GM12878 (cell line): ENCODE results near the gene EBLN2. TPM values are rescaled to one million over a fixed set of nuclear protein-coding genes. Genes with fewer than 3 reads are reported as not detected.

Experiments
- ATAC-seq: fragments of 200-7000 bp; cut with Tn5 transposase; 3 replicates; pipeline ENCODE4 v1.9.1; 2020; ENCODE audit warnings: mild to moderate bottlenecking, moderate library complexity
- BruUV-seq: library from RNA; stranded (reverse); fragments of 400-500 nt; replicated peaks from 2 replicates; lab custom pipeline; 2021; lab: Mats Ljungman, UMichigan
- CTCF ChIA-PET: fragments of 300-600 bp; sonication (Branson Sonifier 250); formaldehyde crosslinking; extraction: SDS; loops from one replicate; lab custom pipeline; 2021; ENCODE audit warnings: inconsistent platforms; lab: Yijun Ruan, JAX
- POLR2A ChIA-PET: fragments of 350-600 bp; formaldehyde crosslinking; extraction: SDS; loops from one replicate; lab custom pipeline; 2021; ENCODE audit warnings: inconsistent platforms; lab: Charles Lee
- RAD21 ChIA-PET: fragments of 300-600 bp; sonication (Branson Sonifier 250); formaldehyde crosslinking; loops from one replicate; lab custom pipeline; 2023; ENCODE audit warnings: antibody characterized with exemption; ENCODE audit not compliant: unreplicated experiment; lab: Charles Lee
- SMC1A ChIA-PET: fragments of 300-600 bp; sonication (Branson Sonifier 250); formaldehyde crosslinking; loops from one replicate; lab custom pipeline; 2023; ENCODE audit not compliant: unreplicated experiment, uncharacterized antibody; lab: Charles Lee
- DNase-seq: peaks from one replicate; pipeline ENCODE4 v3.0.0-alpha.2; 2011; ENCODE audit warnings: low read depth, low spot score
- FAIRE-seq: peaks from 3 replicates; lab custom pipeline; 2011; peaks lifted over from hg19 to GRCh38; lab: Jason Lieb, UNC
- H2AFZ ChIP-seq: 2 replicates; pipeline ENCODE4 v1.6.0; 2011; ENCODE audit warnings: low read depth, low read length, control low read depth; ENCODE audit not compliant: control insufficient read depth
- H3K27ac ChIP-seq: 2 replicates; pipeline ENCODE4 v1.5.1; 2011; ENCODE audit warnings: control low read depth; ENCODE audit not compliant: control insufficient read depth, insufficient read depth
- H3K27me3 ChIP-seq, 2 experiments: replicated peaks in 1 of 2; 2 replicates each; pipeline versions ENCODE4 v1.6.0 to v1.6.1; 2011; ENCODE audit warnings: low read length in 1 of 2; ENCODE audit not compliant: control insufficient read depth in 2 of 2, insufficient read depth in 2 of 2
- H3K36me3 ChIP-seq, 2 experiments: 2 replicates each; pipeline ENCODE4 v1.5.1; 2011; ENCODE audit warnings: low read length in 1 of 2; ENCODE audit not compliant: control insufficient read depth in 2 of 2, insufficient read depth in 2 of 2
- H3K4me1 ChIP-seq: 2 replicates; pipeline ENCODE4 v1.6.1; 2011; ENCODE audit warnings: mild to moderate bottlenecking, low read length, moderate library complexity, mixed read lengths; ENCODE audit not compliant: control insufficient read depth, insufficient read depth
- H3K4me2 ChIP-seq: 2 replicates; pipeline ENCODE4 v1.6.0; 2011; ENCODE audit warnings: control low read depth; ENCODE audit not compliant: control insufficient read depth, insufficient read depth
- H3K4me3 ChIP-seq: fragments of 200-600 bp; sonication (generic); 2 replicates; pipeline ENCODE4 v1.5.1; 2016
- H3K79me2 ChIP-seq: 2 replicates; pipeline ENCODE4 v1.6.0; 2011; ENCODE audit warnings: low read length; ENCODE audit not compliant: control insufficient read depth, insufficient read depth
- H3K9ac ChIP-seq: 2 replicates; pipeline ENCODE4 v1.8.0; 2011; ENCODE audit warnings: low read length, control low read depth, mixed read lengths; ENCODE audit not compliant: control insufficient read depth, insufficient read depth
- H3K9me3 ChIP-seq: replicated peaks from 3 replicates; pipeline ENCODE4 v1.5.1; 2011; ENCODE audit warnings: mild to moderate bottlenecking, low read length; ENCODE audit not compliant: control insufficient read depth, insufficient read depth
- H4K20me1 ChIP-seq: 2 replicates; pipeline ENCODE4 v1.6.0; 2011; ENCODE audit not compliant: control insufficient read depth, insufficient read depth
- MEF2B ChIP-seq: fragments of 450-650 bp; IDR thresholded peaks from 2 replicates; pipeline ENCODE4 v1.6.1; 2018; ENCODE audit warnings: mild to moderate bottlenecking, moderate library complexity; ENCODE audit not compliant: partially characterized antibody, poor library complexity, severe bottlenecking
- NFYB ChIP-seq: IDR thresholded peaks from 2 replicates; pipeline ENCODE4 v1.6.1; 2011; ENCODE audit warnings: low read depth, mild to moderate bottlenecking, low read length, improper control_type of control experiment, moderate library complexity; ENCODE audit not compliant: insufficient read depth
- RUNX3 ChIP-seq: IDR thresholded peaks from 2 replicates; pipeline ENCODE4 v1.6.1; 2012; ENCODE audit warnings: low read length, inconsistent platforms
- SIN3A ChIP-seq: IDR thresholded peaks from 2 replicates; pipeline ENCODE4 v1.6.1; 2012; ENCODE audit warnings: low read depth, low read length, improper control_type of control experiment
- SP1 ChIP-seq: IDR thresholded peaks from one replicate; pipeline ENCODE4 v1.6.1; 2011; ENCODE audit warnings: low read depth, low read length
- YY1 ChIP-seq: IDR thresholded peaks from 2 replicates; pipeline ENCODE4 v1.6.1; 2011; ENCODE audit warnings: low read depth, mild to moderate bottlenecking, low read length
- ZBTB4 ChIP-seq: fragments of 450-650 bp; formaldehyde crosslinking; IDR thresholded peaks from 2 replicates; pipeline ENCODE4 v1.4.0; 2022; ENCODE audit warnings: mild to moderate bottlenecking, moderate library complexity
- in situ Hi-C: fragments of 300-500 bp; cut with MboI; formaldehyde crosslinking; loops from 9 replicates; pipeline ENCODE4 v1.14.3; 2018; ENCODE audit warnings: mixed read lengths
- intact Hi-C: fragments of 100-400 bp; cut with micrococcal nuclease; formaldehyde crosslinking; loops from one replicate; pipeline ENCODE4 v1.14.2; 2022; ENCODE audit not compliant: unreplicated experiment
- polyA plus RNA-seq, 11 experiments: library from polyadenylated mRNA; depleted of rRNA in 4 of 11; unstranded in 6 of 11; stranded (reverse) in 5 of 11; fragments of >200 nt; fragmentation: Nextera tagmentation in 4 of 11; fragmentation: Illumina TruSeq in 1 of 11; extraction: Ambion mirVana in 4 of 11; extraction: Trizol in 1 of 11; gene quantifications; 1 replicate in 1 of 11; 2 replicates in 10 of 11; pipeline versions ENCODE4 v1.2.1 to v1.2.3, GENCODE V29; 2011 to 2016; ENCODE audit warnings: inconsistent platforms in 2 of 11, missing spikeins in 2 of 11, low read depth in 1 of 11
- total RNA-seq, 4 experiments: library from RNA; depleted of rRNA in 3 of 4; stranded (reverse); fragments of >200 nt in 3 of 4; fragmentation: Illumina TruSeq in 1 of 4; extraction: Trizol in 1 of 4; gene quantifications; 2 replicates each; pipeline versions ENCODE4 v1.2.1 to v1.2.3, GENCODE V29; 2013 to 2021

EBLN2 gene
- total and polyA plus RNA-seq, 10 of the 15 experiments (the other 5 are each of a cell fraction or from before 2014, with no cell fraction given), result 0.84 to 6.8 (median 3.6) TPM

GRCh38 chr3:73024836-73025235 lies 36.6 kb upstream of the EBLN2 start:
- peak; percentile 35 for ATAC-seq
- Histone ChIP-seq H3K9ac (no peak overlapping the region), H4K20me1 (no peaks in the 10 kb centered on the region; the same call in 1 of the 2 replicates), H3K4me2 (no peak overlapping the region), H3K27ac (no peak overlapping the region), H3K79me2 (peaks cover 96% of the 10 kb centered on the region), H3K36me3 (no peaks in the 10 kb centered on the region; a peak in 2 of 4 replicates), H3K4me1 (peaks cover 10% of the 10 kb centered on the region), H3K27me3 (no peaks in the 10 kb centered on the region), H3K9me3 (no peaks in the 10 kb centered on the region; the same call in 2 of the 3 replicates), H2AFZ (no peak overlapping the region), H3K4me3 (no peak overlapping the region)
- ChIA-PET CTCF (interaction anchor here (0.8 to 3.7 kb wide), 5 partner anchors 11 to 78 kb away, joined by 3 to 15 read pairs (median 3); no protein-coding TSS in a partner anchor), RAD21 (interaction anchor here (1.4 kb wide), 2 partner anchors 9 to 31 kb away, joined by 4 to 6 read pairs; no protein-coding TSS in a partner anchor), SMC1A (interaction anchor here (1.1 to 2.1 kb wide), 7 partner anchors 12 to 177 kb away, joined by 3 to 5 read pairs (median 4); partner anchors contain the start of gene SHQ1), POLR2A (interaction anchor here (1.3 kb wide), 1 partner anchor 69 kb away, joined by 4 read pairs; no protein-coding TSS in a partner anchor)
- TF ChIP-seq RUNX3 (no peak), MEF2B (no peak), SP1 (no peak), YY1 (no peak), ZBTB4 (CRISPR knock-in tag) (no peak), NFYB (0 out of 2 replicates have a peak, but pooled peaks have one; percentile 39), SIN3A (no peak)
- in situ Hi-C loops (no loop called here), intact Hi-C loops (no loop called here)
- DNase-seq, result no peak
- BruUV-seq, result no TSS peak
- no peak for FAIRE-seq
